ENCODE measurements around the gene PCK1. TPM values are rescaled to one million over a fixed set of nuclear protein-coding genes. Genes with fewer than 3 reads are reported as not detected.

Gene PCK1
- total and polyA plus RNA-seq, 2 of the 13 experiments (the other 11 are each of a cell fraction or from before 2014, with no cell fraction given) = 6.5 to 12.6 TPM

GRCh38 chr20:57560554-57561355 lies at the start of gene PCK1 (continued):
- TF ChIP-seq TAF15 (IDR thresholded peaks at IDR 0.05; ENCODE audit: low read depth, low read length, poor library complexity, severe bottlenecking) (no peak), MLXIP (CRISPR knock-in tag; IDR thresholded peaks at IDR 0.05; ENCODE audit: borderline replicate concordance) (no peak), MTA3 (CRISPR knock-in tag; IDR thresholded peaks at IDR 0.05) (no peak), ZNF776 (CRISPR knock-in tag; IDR thresholded peaks at IDR 0.05) (no peak; the same call in 1 of the 2 replicates), ONECUT2 (CRISPR knock-in tag; IDR thresholded peaks at IDR 0.05) (peak; percentile 85), PBX2 (CRISPR knock-in tag; IDR thresholded peaks at IDR 0.05) (peak; percentile 63), CHD4 (IDR thresholded peaks at IDR 0.05; ENCODE audit: borderline replicate concordance, low read length) (peak; percentile 97), REPIN1 (CRISPR knock-in tag; IDR thresholded peaks at IDR 0.05; ENCODE audit: borderline replicate concordance, low read depth) (peak; percentile 82), FOXA1 (IDR thresholded peaks at IDR 0.05) (no peak), FOXA1 (CRISPR knock-in tag; IDR thresholded peaks at IDR 0.05) (peak; percentile 18; the same call in 1 of the 2 replicates), ZNF414 (CRISPR knock-in tag; IDR thresholded peaks at IDR 0.05) (peak; percentile 99), SOX13 (IDR thresholded peaks at IDR 0.05) (peak; percentile 90), SOX13 (CRISPR knock-in tag; conservative IDR thresholded peaks at IDR 0.05 in 1 of 2, IDR thresholded peaks at IDR 0.05 in 1 of 2) (peak in 1 of 2 experiments; percentile 86; a peak in 2 of 4 replicates), MNT (IDR thresholded peaks at IDR 0.05) (peak; percentile 50), ZBTB38 (CRISPR knock-in tag; IDR thresholded peaks at IDR 0.05) (no peak), HDAC6 (IDR thresholded peaks at IDR 0.05; ENCODE audit: low read depth, low read length) (no peak), ZNF160 (CRISPR knock-in tag; IDR thresholded peaks at IDR 0.05) (peak; percentile 58), ESRRA (CRISPR knock-in tag; IDR thresholded peaks at IDR 0.05; ENCODE audit: low read depth) (peak; percentile 97), DMAP1 (CRISPR knock-in tag; IDR thresholded peaks at IDR 0.05) (peak; percentile 51; the same call in 1 of the 2 replicates)
- TF ChIP-seq, protein P1, sequence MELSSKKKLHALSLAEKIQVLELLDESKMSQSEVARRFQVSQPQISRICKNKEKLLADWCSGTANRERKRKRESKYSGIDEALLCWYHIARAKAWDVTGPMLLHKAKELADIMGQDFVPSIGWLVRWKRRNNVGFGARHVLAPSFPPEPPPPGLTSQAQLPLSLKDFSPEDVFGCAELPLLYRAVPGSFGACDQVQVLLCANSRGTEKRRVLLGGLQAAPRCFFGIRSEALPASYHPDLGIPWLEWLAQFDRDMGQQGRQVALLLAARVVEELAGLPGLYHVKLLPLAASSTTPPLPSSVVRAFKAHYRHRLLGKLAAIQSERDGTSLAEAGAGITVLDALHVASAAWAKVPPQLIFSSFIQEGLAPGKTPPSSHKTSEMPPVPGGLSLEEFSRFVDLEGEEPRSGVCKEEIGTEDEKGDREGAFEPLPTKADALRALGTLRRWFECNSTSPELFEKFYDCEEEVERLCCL (CRISPR knock-in tag; IDR thresholded peaks at IDR 0.05; ENCODE audit: borderline replicate concordance) = no peak
- TF ChIP-seq, protein P2, sequence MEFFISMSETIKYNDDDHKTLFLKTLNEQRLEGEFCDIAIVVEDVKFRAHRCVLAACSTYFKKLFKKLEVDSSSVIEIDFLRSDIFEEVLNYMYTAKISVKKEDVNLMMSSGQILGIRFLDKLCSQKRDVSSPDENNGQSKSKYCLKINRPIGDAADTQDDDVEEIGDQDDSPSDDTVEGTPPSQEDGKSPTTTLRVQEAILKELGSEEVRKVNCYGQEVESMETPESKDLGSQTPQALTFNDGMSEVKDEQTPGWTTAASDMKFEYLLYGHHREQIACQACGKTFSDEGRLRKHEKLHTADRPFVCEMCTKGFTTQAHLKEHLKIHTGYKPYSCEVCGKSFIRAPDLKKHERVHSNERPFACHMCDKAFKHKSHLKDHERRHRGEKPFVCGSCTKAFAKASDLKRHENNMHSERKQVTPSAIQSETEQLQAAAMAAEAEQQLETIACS (CRISPR knock-in tag; IDR thresholded peaks at IDR 0.05) = no peak
